Skeletal muscle satellite cell (primary cell): Measurements from ENCODE around the gene KLHL11.
"Not testable (repeated sequence)": the region's sequence is repeated elsewhere in the genome, so short reads cannot be mapped to it uniquely, and the experiment has no call there.

Source experiments
- H3K27me3 ChIP-seq: 2 replicates; pipeline ENCODE4 v1.7.0; 2013; ENCODE audit warnings: low read length; ENCODE audit not compliant: control insufficient read depth, insufficient read depth
- H3K36me3 ChIP-seq: 2 replicates; pipeline ENCODE4 v1.7.0; 2013; ENCODE audit warnings: mild to moderate bottlenecking, control low read depth, low read length; ENCODE audit not compliant: insufficient read depth
- H3K4me1 ChIP-seq: 2 replicates; pipeline ENCODE4 v1.7.0; 2013; ENCODE audit warnings: low read length; ENCODE audit not compliant: control insufficient read depth, insufficient read depth
- H3K4me2 ChIP-seq: 2 replicates; pipeline ENCODE4 v1.7.0; 2013; ENCODE audit warnings: mild to moderate bottlenecking, low read length
- H3K4me3 ChIP-seq: 2 replicates; pipeline ENCODE4 v1.7.0; 2013; ENCODE audit warnings: low read length
- H3K9ac ChIP-seq: 2 replicates; pipeline ENCODE4 v1.7.0; 2013; ENCODE audit warnings: mild to moderate bottlenecking, low read depth, low read length, moderate library complexity
- H3K9me3 ChIP-seq: replicated peaks from 2 replicates; pipeline ENCODE4 v1.7.0; 2013; ENCODE audit warnings: mild to moderate bottlenecking, control low read depth, low read length

KLHL11 gene

GRCh38 chr17:41835214-41835799 lies 29.9 kb downstream of the KLHL11 start:
- H3K4me3 ChIP-seq = peak overlapping the region; percentile 89
- peak overlapping the region; percentile 87 for H3K9ac ChIP-seq
- H3K9me3 ChIP-seq = no peaks in the 10 kb centered on the region
- peak overlapping the region; percentile 95 for H3K4me2 ChIP-seq
- peaks cover 15% of the 10 kb centered on the region for H3K36me3 ChIP-seq
- no peaks in the 10 kb centered on the region for H3K27me3 ChIP-seq
- H3K4me1 ChIP-seq = peaks cover 15% of the 10 kb centered on the region

- H3K4me1 ChIP-seq, H3K4me2 ChIP-seq, H3K27me3 ChIP-seq, H3K9me3 ChIP-seq, H3K4me3 ChIP-seq, H3K9ac ChIP-seq: not testable (repeated sequence)
- peaks cover 43% of the 10 kb centered on the region for H3K36me3 ChIP-seq
These were observed 35.3 kb downstream of the KLHL11 start for GRCh38 chr17:41829961-41830360.

- H3K36me3 ChIP-seq = peaks cover 45% of the 10 kb centered on the region
These were observed 39.9 kb downstream of the KLHL11 start for GRCh38 chr17:41825175-41825845.

GRCh38 chr17:41824086-41824485 lies 41.1 kb downstream of the KLHL11 start:
- H3K27me3 ChIP-seq = no peaks in the 10 kb centered on the region
- no peaks in the 10 kb centered on the region for H3K4me1 ChIP-seq
- H3K9me3 ChIP-seq = no peaks in the 10 kb centered on the region
- no peak overlapping the region for H3K4me3 ChIP-seq
- H3K4me2 ChIP-seq = no peak overlapping the region
- no peak overlapping the region for H3K9ac ChIP-seq
- peaks cover 49% of the 10 kb centered on the region for H3K36me3 ChIP-seq

More at GRCh38 chr17:41825175-41825845, 39.9 kb downstream of the KLHL11 start:
- no peaks in the 10 kb centered on the region for H3K27me3 ChIP-seq
- H3K4me2 ChIP-seq = no peak overlapping the region
- H3K4me3 ChIP-seq = no peak overlapping the region
- H3K9ac ChIP-seq = no peak overlapping the region
- no peaks in the 10 kb centered on the region for H3K9me3 ChIP-seq
- no peaks in the 10 kb centered on the region for H3K4me1 ChIP-seq

GRCh38 chr17:41823580-41823979 lies 41.6 kb downstream of the KLHL11 start:
- H3K4me2 ChIP-seq = no peak overlapping the region
- H3K9ac ChIP-seq = no peak overlapping the region
- no peaks in the 10 kb centered on the region for H3K9me3 ChIP-seq
- no peak overlapping the region for H3K4me3 ChIP-seq
- no peaks in the 10 kb centered on the region for H3K27me3 ChIP-seq
- peaks cover 49% of the 10 kb centered on the region for H3K36me3 ChIP-seq
- H3K4me1 ChIP-seq = no peaks in the 10 kb centered on the region

GRCh38 chr17:41823141-41823524 lies 42.1 kb downstream of the KLHL11 start:
- Histone ChIP-seq H3K9ac (no peak overlapping the region), H3K4me3 (no peak overlapping the region), H3K36me3 (peaks cover 49% of the 10 kb centered on the region), H3K4me1 (no peaks in the 10 kb centered on the region), H3K27me3 (no peaks in the 10 kb centered on the region), H3K4me2 (no peak overlapping the region), H3K9me3 (no peaks in the 10 kb centered on the region)

GRCh38 chr17:41822216-41823140 lies 42.7 kb downstream of the KLHL11 start:
- no peaks in the 10 kb centered on the region for H3K4me1 ChIP-seq
- no peak overlapping the region for H3K9ac ChIP-seq
- H3K27me3 ChIP-seq = no peaks in the 10 kb centered on the region
- peaks cover 44% of the 10 kb centered on the region for H3K36me3 ChIP-seq
- no peak overlapping the region for H3K4me2 ChIP-seq
- no peak overlapping the region for H3K4me3 ChIP-seq
- H3K9me3 ChIP-seq = no peaks in the 10 kb centered on the region

GRCh38 chr17:41821776-41822175 lies 43.4 kb downstream of the KLHL11 start:
- no peaks in the 10 kb centered on the region for H3K4me1 ChIP-seq
- H3K9ac ChIP-seq = no peak overlapping the region
- peaks cover 46% of the 10 kb centered on the region for H3K36me3 ChIP-seq
- no peak overlapping the region for H3K4me3 ChIP-seq
- H3K4me2 ChIP-seq = no peak overlapping the region
- H3K9me3 ChIP-seq = no peaks in the 10 kb centered on the region
- H3K27me3 ChIP-seq = no peaks in the 10 kb centered on the region

GRCh38 chr17:41818024-41818423 lies 47.2 kb downstream of the KLHL11 start:
- H3K36me3 ChIP-seq = peaks cover 39% of the 10 kb centered on the region

GRCh38 chr17:41816637-41817320 lies 48.4 kb downstream of the KLHL11 start:
- Histone ChIP-seq H3K36me3 (peaks cover 32% of the 10 kb centered on the region), H3K4me2 (no peak overlapping the region), H3K9me3 (no peaks in the 10 kb centered on the region), H3K4me3 (no peak overlapping the region), H3K27me3 (no peaks in the 10 kb centered on the region), H3K4me1 (peaks cover 15% of the 10 kb centered on the region), H3K9ac (no peak overlapping the region)

More at GRCh38 chr17:41818024-41818423, 47.2 kb downstream of the KLHL11 start:
- H3K4me1 ChIP-seq = peaks cover 10% of the 10 kb centered on the region
- H3K9me3 ChIP-seq = no peaks in the 10 kb centered on the region
- H3K27me3 ChIP-seq = no peaks in the 10 kb centered on the region
- no peak overlapping the region for H3K4me3 ChIP-seq
- H3K9ac ChIP-seq = no peak overlapping the region
- no peak overlapping the region for H3K4me2 ChIP-seq

- H3K27me3 ChIP-seq = no peaks in the 10 kb centered on the region
- H3K4me3 ChIP-seq = peak overlapping the region; percentile 97
- peaks cover 32% of the 10 kb centered on the region for H3K4me1 ChIP-seq
- H3K4me2 ChIP-seq = peak overlapping the region; percentile 100
- H3K9ac ChIP-seq = peak overlapping the region; percentile 85
- H3K9me3 ChIP-seq = no peaks in the 10 kb centered on the region
- peaks cover 18% of the 10 kb centered on the region for H3K36me3 ChIP-seq
These were observed 51.0 kb downstream of the KLHL11 start for GRCh38 chr17:41814195-41814594.
